Psoas muscle (tissue), 8 donors: ENCODE results near the gene SCO2. TPM values are rescaled to one million over a fixed set of nuclear protein-coding genes. Genes with fewer than 3 reads are reported as not detected.

Source experiments
- ATAC-seq, 4 donors: fragments of 200-7000 bp; cut with Tn5 transposase; one replicate each; pipeline ENCODE4 v1.9.1; 2020; ENCODE audit warnings: moderate library complexity in 3 of 4, mild to moderate bottlenecking in 2 of 4
- DNase-seq, 2 donors: peaks; one replicate each; pipeline ENCODE4 v3.0.0-alpha.2; 2020
- H3K27ac ChIP-seq: fragments of 200-600 bp; one replicate; pipeline ENCODE4 v1.8.0; 2022
- H3K27me3 ChIP-seq, 3 donors: fragments of 200-600 bp in 1 of 3; one replicate each; pipeline versions ENCODE4 v1.6.1 to v1.8.0; 2013 to 2022; ENCODE audit warnings: low read length in 2 of 3, mild to moderate bottlenecking in 2 of 3, moderate library complexity in 1 of 3; ENCODE audit not compliant: insufficient read depth in 3 of 3
- H3K36me3 ChIP-seq, 2 donors: fragments of 200-600 bp in 1 of 2; one replicate each; pipeline versions ENCODE4 v1.6.1 to v1.8.0; 2013 to 2022; ENCODE audit warnings: low read depth in 1 of 2, mild to moderate bottlenecking in 1 of 2, moderate library complexity in 1 of 2; ENCODE audit not compliant: insufficient read depth in 1 of 2
- H3K4me1 ChIP-seq: fragments of 200-600 bp; one replicate; pipeline ENCODE4 v1.8.0; 2022
- H3K4me3 ChIP-seq: fragments of 200-600 bp; one replicate; pipeline ENCODE4 v1.8.0; 2022; ENCODE audit warnings: mild to moderate bottlenecking
- H3K9me3 ChIP-seq: fragments of 200-600 bp; one replicate; pipeline ENCODE4 v1.8.0; 2022
- WGBS, 3 donors: extraction: QIAGEN DNeasy Blood & Tissue Kit; methylation state at CpG; one replicate each; pipeline versions ENCODE4 v1.1.6 to v1.1.7; 2013; 5-methylcytosine and 5-hydroxymethylcytosine counted together
- intact Hi-C, 2 donors: fragments of 100-400 bp; cut with DNase I; formaldehyde crosslinking; loops; one replicate each; pipeline versions ENCODE4 v1.11.0 to v1.14.2; 2022
- polyA plus RNA-seq, 3 donors: library from polyadenylated mRNA; stranded (reverse); fragments of 200-250 nt; gene quantifications; one replicate each; pipeline ENCODE4 v1.2.3, GENCODE V29; 2013
- total RNA-seq, 4 donors: library from RNA; stranded (reverse); fragmentation: NEBNext Ultra II Directional in 2 of 4; extraction: Animal tissue kit (Norgen Biotek cat#: 25700) in 2 of 4; gene quantifications; one replicate each; pipeline versions ENCODE4 v1.2.1 to v1.2.4, GENCODE V29; 2021 to 2023
- TF ChIP-seq, protein P1 (sequence below): fragments of 200-600 bp; IDR thresholded peaks from one replicate; pipeline ENCODE4 v1.8.0; 2022; ENCODE audit warnings: antibody characterized with exemption
- donor health status: healthy with polysubstance abuse.
- donor health status: DM: no; HTN: no; CAD: no; lungs with moderate emphysema.
- donor health status: Bipolar disorder and iron deficiency.
- donor health status: healthy.
- donor health status: DM: yes; HTN: yes; CAD: no.
- donor health status: DM: no; HTN: no; CAD: no.
- donor health status: DM: no; HTN: no; CAD: no.
- donor health status: DM: yes; HTN: yes; CAD: no.

SCO2 gene
- total and polyA plus RNA-seq, 7 donors, result 0.97 to 1.00 (median 0.99) TPM; not detected in 4

DNA sequence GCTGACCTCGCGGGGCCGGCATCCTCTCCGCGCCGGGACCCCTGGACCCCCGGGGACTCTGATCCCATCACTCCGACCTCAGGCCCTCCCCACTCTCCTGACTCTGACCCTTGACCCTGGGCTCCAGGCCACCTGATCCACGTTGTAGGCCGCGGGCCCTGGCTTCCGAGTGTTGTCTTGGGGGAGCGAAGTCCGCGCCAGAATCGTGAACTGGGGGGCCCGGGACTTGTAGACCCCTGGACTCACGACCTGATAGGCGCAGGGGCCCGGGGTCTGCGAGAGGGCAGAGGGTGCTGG, 5.1 kb upstream of the SCO2 start:
- ATAC-seq (no peak), DNase-seq (no peak)
- H3K27ac ChIP-seq, result peak overlapping the region; percentile 79
- no peaks in the 10 kb centered on the region for H3K9me3 ChIP-seq
- peaks cover 22% of the 10 kb centered on the region for H3K4me1 ChIP-seq
- TF ChIP-seq, protein P1, sequence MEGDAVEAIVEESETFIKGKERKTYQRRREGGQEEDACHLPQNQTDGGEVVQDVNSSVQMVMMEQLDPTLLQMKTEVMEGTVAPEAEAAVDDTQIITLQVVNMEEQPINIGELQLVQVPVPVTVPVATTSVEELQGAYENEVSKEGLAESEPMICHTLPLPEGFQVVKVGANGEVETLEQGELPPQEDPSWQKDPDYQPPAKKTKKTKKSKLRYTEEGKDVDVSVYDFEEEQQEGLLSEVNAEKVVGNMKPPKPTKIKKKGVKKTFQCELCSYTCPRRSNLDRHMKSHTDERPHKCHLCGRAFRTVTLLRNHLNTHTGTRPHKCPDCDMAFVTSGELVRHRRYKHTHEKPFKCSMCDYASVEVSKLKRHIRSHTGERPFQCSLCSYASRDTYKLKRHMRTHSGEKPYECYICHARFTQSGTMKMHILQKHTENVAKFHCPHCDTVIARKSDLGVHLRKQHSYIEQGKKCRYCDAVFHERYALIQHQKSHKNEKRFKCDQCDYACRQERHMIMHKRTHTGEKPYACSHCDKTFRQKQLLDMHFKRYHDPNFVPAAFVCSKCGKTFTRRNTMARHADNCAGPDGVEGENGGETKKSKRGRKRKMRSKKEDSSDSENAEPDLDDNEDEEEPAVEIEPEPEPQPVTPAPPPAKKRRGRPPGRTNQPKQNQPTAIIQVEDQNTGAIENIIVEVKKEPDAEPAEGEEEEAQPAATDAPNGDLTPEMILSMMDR, result no peak
- no peaks in the 10 kb centered on the region for H3K36me3 ChIP-seq
- WGBS, 3 donors, result 1 to 4% (median 1%) methylated on average over 13 to 21 of the region's 21 CpGs
- intact Hi-C loops, result loop anchor here in 1 of 2 donors (5.0 kb wide), 1 partner anchor 92 kb away; no protein-coding TSS in a partner anchor
- H3K4me3 ChIP-seq, result peak overlapping the region; percentile 69
- peaks cover 0 to 66% (median 25%) of the 10 kb centered on the region in 3 donors for H3K27me3 ChIP-seq

DNA sequence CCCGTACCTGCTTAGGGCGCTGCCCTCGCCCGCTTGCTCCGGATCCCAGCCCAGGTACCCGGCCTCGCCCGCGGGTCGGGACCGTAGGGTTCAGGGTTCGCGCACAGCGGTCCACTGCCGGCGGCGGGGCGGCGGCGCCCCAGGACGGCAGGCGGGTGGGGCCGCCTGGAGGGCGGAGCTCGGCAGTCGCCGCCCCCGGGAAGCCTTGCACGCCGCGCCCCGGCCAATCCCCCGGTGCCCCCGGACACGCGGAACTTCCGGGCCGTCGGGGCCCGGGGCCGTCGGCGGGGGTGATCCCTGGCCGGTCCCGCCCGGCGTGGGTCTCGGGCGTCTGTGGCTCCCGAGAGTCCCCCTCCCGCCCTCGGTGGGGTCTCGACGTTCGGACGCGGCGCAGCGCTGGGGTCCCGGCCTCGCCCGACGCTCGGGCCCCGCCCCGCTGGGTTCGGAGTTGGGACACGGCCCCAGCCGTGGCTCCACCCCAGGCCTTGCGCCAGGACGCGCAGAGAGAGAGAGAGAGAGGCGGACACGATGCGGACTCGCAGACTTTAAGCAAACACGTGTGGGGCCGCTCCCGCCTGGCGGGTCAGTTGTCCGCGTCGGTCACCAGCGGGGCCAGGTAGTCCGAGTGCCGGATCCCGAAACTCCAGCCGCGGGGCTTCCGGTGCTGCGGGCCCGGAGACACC, 4.6 kb upstream of the SCO2 start, which contains the start of gene TYMP:
Gene TYMP, minus strand, starts transcription at position 116 of the 683 bp plus-strand sequence. CDS start 303 bp downstream, outside the sequence.
- peaks cover 22% of the 10 kb centered on the region for H3K4me1 ChIP-seq
- WGBS, 3 donors, result 1% methylated on average over 43 to 92 of the region's 92 CpGs
- H3K36me3 ChIP-seq, result no peaks in the 10 kb centered on the region
- H3K27me3 ChIP-seq, result peaks cover 0 to 63% (median 25%) of the 10 kb centered on the region in 3 donors
- H3K9me3 ChIP-seq, result no peaks in the 10 kb centered on the region
- DNase-seq (peak; percentile 86 to 92), ATAC-seq (peak; percentile 9 to 37 (median 20))
- H3K27ac ChIP-seq, result peak within 1 kb of the TSS; percentile 79
- intact Hi-C loops, result loop anchor here (5.0 kb wide), 2 partner anchors 32 to 92 kb away; partner anchors contain the start of gene SYCE3 (in 1 of the 2)
- peak within 1 kb of the TSS; percentile 69 for H3K4me3 ChIP-seq
- TF ChIP-seq, protein P1, result no peak

DNA sequence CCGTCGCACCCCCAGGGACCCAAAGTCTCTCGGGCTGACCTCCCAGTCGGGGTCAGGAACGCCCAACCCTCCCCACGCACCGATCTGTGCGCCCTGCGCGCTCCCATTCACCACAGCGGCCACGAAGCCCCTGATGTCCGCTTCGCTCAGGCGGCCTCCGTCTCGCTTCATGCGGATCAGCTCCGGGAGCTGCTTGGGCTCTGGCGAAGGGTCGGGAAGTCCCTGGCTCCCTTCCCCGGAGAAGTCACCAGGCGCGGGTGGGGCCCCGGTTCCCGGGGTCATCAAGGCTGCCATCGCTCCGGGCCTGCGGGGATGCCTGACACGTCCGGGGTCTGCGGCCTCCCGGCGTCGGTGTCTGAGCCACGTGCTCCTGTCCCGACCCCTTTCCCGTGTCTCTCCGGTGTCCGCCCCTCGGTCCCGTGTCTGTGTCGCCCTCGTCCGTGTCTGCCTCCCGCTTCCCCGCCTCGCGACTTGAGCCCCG, 4.1 kb upstream of the SCO2 start:
- Histone ChIP-seq H3K27me3 (peaks cover 0 to 57% (median 25%) of the 10 kb centered on the region in 3 donors), H3K4me3 (peak overlapping the region; percentile 69), H3K36me3 (no peaks in the 10 kb centered on the region), H3K4me1 (peaks cover 26% of the 10 kb centered on the region), H3K27ac (peak overlapping the region; percentile 79), H3K9me3 (no peaks in the 10 kb centered on the region)
- TF ChIP-seq, protein P1, result no peak
- DNase-seq, result peak in 1 of 2 donors; percentile 75
- WGBS, 3 donors, result 3 to 13% (median 6%) methylated on average over 28 to 50 of the region's 50 CpGs
- intact Hi-C loops, result loop anchor here in 1 of 2 donors (5.0 kb wide), 1 partner anchor 33 kb away; the partner anchor contains the start of gene SYCE3
- ATAC-seq, result no peak

DNA sequence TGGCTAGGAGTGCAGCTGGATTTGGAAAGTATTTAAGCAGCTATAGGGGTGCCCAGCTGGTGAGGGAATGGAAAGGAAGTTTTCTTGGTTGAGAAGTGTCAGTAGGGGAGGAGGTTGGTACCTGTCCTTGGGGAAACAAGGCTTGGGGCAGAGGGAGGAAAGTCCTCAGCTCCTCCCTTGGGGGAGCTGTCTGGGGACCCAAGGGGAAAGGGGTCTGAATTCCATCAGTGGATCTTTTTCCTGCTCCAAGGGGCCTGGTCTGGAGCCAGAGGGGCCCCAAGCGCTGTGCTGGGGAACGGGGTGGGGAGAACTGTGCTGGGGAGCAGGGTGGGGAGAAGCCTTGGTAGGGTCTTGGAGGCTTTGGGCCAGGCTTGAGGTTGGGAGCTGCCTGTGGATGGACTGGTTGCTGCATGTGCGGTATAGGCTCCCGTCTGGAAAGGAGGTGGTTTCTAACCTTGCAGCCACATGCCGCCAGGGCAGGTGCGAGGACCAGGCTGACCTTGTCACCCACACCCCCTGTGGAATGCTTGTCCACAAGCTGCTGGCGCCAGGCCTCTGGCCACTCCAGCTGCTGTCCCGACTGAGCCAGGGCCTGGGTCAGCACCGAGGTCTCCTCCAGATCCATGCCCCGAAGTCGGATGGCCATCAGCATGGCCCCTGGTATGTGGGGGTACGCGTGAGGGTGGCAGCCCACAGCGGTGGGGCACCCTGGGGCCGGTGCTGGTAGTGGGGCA, 3.5 kb upstream of the SCO2 start:
- Histone ChIP-seq H3K27me3 (peaks cover 0 to 51% (median 25%) of the 10 kb centered on the region in 3 donors), H3K4me1 (peaks cover 32% of the 10 kb centered on the region), H3K27ac (peak overlapping the region; percentile 79), H3K9me3 (no peaks in the 10 kb centered on the region), H3K36me3 (peaks cover 0 to 2% of the 10 kb centered on the region in 2 donors), H3K4me3 (peak overlapping the region; percentile 69)
- DNase-seq (no peak), ATAC-seq (no peak)
- WGBS, 3 donors, result 31 to 50% (median 44%) methylated on average over 14 to 15 of the region's 15 CpGs
- TF ChIP-seq, protein P1, result no peak
- intact Hi-C loops, result loop anchor here in 1 of 2 donors (5.0 kb wide), 1 partner anchor 33 kb away; the partner anchor contains the start of gene SYCE3
